Spinal cord (tissue), 10 donors: ENCODE results near the gene VEGFB. TPM values are rescaled to one million over a fixed set of nuclear protein-coding genes. Genes with fewer than 3 reads are reported as not detected.

Experiments used
- DNase-seq, 6 donors: peaks; one replicate each; pipeline versions ENCODE4 v3.0.0 to v3.0.0-alpha.2; 2013 to 2015; ENCODE audit warnings: low spot score in 6 of 6, low read depth in 4 of 6
- H3K27ac ChIP-seq: one replicate; pipeline ENCODE4 v1.5.1; 2013; ENCODE audit warnings: low read depth, low read length, control low read depth
- H3K27me3 ChIP-seq: one replicate; pipeline ENCODE4 v1.6.1; 2013; ENCODE audit warnings: low read length; ENCODE audit not compliant: control insufficient read depth, insufficient read depth
- H3K36me3 ChIP-seq: one replicate; pipeline ENCODE4 v1.6.1; 2013; ENCODE audit warnings: low read length; ENCODE audit not compliant: control insufficient read depth, insufficient read depth
- H3K4me1 ChIP-seq: one replicate; pipeline ENCODE4 v1.6.1; 2013; ENCODE audit warnings: low read length; ENCODE audit not compliant: control insufficient read depth, insufficient read depth
- H3K4me3 ChIP-seq: one replicate; pipeline ENCODE4 v1.5.1; 2013; ENCODE audit warnings: low read depth, low read length, control low read depth
- H3K9me3 ChIP-seq: one replicate; pipeline ENCODE4 v1.6.1; 2013; ENCODE audit warnings: low read length; ENCODE audit not compliant: control insufficient read depth, insufficient read depth
- WGBS: methylation state at CpG from one replicate; pipeline ENCODE4 v1.1.5; 2013; ENCODE audit warnings: missing lambda C conversion rate; ENCODE audit not compliant: insufficient coverage; 5-methylcytosine and 5-hydroxymethylcytosine counted together
- polyA plus RNA-seq, 2 donors: library from polyadenylated mRNA; unstranded; fragments of 120-200 nt; gene quantifications; one replicate each; pipeline ENCODE4 v1.2.1, GENCODE V29; 2013; ENCODE audit not compliant: insufficient read length in 2 of 2
- total RNA-seq, 2 donors: library from RNA; depleted of rRNA in 1 of 2; stranded (reverse); fragments of 120-200 nt in 1 of 2; fragments of >200 nt in 1 of 2; gene quantifications; one replicate each; pipeline versions ENCODE4 v1.2.3 to v1.2.4, GENCODE V29; 2013 to 2014
- donor health status: healthy.

Gene VEGFB
- total and polyA plus RNA-seq, 4 donors = 46.8 to 255 (median 173) TPM

DNA sequence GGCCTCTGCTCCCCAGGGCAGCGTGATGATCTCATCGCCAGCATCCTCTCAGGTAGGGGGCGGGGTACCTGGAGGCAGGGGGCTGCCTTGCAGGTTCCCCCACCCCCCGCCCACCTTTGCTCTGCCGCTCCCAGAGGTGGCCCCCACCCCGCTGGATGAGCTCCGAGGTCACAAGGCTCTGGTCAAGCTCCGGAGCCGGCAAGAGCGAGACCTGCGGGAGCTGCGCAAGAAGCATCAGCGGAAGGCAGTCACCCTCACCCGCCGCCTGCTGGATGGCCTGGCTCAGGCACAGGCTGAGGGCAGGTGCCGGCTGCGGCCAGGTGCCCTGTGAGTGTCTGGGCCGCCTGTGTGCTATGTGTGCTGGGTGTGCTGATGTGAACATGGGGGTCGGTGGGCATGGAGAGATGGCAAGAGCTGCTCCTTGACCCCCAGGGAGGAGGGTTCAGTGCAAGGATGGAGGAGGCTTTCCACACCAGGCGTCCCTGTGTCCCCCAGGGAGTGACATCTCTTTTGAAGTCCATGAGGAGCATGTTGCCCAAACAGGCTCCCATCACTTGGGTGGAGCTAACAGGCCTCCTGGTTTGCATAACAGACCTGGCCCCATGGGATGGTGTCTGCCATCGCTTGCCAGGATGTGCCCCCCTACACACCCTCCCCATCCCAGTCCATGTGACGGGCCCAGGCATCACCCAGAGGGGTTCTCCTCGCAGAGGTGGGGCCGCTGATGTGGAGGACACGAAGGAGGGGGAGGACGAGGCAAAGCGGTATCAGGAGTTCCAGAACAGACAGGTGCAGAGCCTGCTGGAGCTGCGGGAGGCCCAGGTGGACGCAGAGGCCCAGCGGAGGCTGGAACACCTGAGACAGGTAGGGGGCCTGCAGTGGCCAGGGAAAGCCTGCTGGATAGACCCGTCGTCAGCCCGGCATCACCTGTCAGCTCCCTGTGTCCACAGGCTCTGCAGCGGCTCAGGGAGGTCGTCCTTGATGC, 31.1 kb downstream of the VEGFB start:
- no peaks in the 10 kb centered on the region for H3K9me3 ChIP-seq
- peaks cover 73% of the 10 kb centered on the region for H3K36me3 ChIP-seq
- H3K4me1 ChIP-seq = peaks cover 32% of the 10 kb centered on the region
- no peak overlapping the region for H3K27ac ChIP-seq
- no peak overlapping the region for H3K4me3 ChIP-seq
- no peak for DNase-seq
- no peaks in the 10 kb centered on the region for H3K27me3 ChIP-seq
- 94% methylated on average over 35 of the region's 35 CpGs for WGBS

DNA sequence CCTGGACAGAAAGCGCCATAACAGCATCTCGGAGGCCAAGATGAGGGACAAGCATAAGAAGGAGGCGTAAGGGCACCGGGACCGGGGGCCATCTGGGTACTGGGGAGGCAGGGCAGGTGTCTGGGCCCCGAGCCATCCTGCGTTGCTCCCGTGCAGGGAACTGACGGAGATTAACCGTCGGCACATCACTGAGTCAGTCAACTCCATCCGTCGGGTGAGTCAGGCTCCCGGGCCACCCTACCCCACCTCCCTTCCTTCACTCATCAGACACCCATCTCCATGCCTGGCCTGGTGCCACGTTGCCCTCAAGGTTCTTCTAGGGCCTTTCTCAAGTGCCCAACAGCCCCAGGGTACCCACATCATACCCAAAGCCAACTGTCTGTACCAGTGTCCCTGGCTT, 32.0 kb downstream of the VEGFB start:
- Histone ChIP-seq H3K4me3 (no peak overlapping the region), H3K27me3 (no peaks in the 10 kb centered on the region), H3K36me3 (peaks cover 70% of the 10 kb centered on the region), H3K4me1 (peaks cover 36% of the 10 kb centered on the region), H3K9me3 (no peaks in the 10 kb centered on the region), H3K27ac (no peak overlapping the region)
- 91% methylated on average over 12 of the region's 15 CpGs for WGBS
- no peak for DNase-seq

DNA sequence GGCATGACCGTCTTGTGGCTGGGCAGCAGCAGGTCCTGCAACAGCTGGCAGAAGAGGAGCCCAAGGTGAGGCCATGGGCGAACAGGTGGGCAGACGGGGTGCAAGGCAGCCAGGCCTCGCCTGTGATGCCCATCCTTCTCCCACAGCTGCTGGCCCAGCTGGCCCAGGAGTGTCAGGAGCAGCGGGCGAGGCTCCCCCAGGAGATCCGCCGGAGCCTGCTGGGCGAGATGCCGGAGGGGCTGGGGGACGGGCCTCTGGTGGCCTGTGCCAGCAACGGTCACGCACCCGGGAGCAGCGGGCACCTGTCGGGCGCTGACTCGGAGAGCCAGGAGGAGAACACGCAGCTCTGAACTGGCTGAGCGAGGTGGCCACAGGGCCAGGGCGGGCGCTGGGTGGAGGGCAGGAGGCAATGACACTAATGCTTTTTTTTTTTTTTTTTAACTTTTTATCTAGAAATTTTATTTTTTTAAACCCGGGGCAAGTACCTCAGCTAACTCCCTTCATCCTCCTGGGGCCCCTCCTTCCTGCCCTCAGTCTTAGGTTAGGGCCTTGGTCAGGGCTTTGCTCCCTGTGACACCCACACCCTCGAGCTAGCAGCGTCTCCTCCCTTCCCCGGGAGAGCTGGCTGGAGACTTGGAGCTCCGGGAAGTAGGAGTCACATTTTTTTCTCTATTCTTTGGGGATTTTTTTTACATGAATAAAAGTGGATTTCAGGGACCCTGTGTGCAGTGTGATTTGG, 33.0 kb downstream of the VEGFB start:
- H3K9me3 ChIP-seq = no peaks in the 10 kb centered on the region
- no peak overlapping the region for H3K27ac ChIP-seq
- 75% methylated on average over 18 of the region's 27 CpGs for WGBS
- H3K36me3 ChIP-seq = peaks cover 64% of the 10 kb centered on the region
- peaks cover 47% of the 10 kb centered on the region for H3K4me1 ChIP-seq
- no peaks in the 10 kb centered on the region for H3K27me3 ChIP-seq
- no peak for DNase-seq
- H3K4me3 ChIP-seq = no peak overlapping the region

DNA sequence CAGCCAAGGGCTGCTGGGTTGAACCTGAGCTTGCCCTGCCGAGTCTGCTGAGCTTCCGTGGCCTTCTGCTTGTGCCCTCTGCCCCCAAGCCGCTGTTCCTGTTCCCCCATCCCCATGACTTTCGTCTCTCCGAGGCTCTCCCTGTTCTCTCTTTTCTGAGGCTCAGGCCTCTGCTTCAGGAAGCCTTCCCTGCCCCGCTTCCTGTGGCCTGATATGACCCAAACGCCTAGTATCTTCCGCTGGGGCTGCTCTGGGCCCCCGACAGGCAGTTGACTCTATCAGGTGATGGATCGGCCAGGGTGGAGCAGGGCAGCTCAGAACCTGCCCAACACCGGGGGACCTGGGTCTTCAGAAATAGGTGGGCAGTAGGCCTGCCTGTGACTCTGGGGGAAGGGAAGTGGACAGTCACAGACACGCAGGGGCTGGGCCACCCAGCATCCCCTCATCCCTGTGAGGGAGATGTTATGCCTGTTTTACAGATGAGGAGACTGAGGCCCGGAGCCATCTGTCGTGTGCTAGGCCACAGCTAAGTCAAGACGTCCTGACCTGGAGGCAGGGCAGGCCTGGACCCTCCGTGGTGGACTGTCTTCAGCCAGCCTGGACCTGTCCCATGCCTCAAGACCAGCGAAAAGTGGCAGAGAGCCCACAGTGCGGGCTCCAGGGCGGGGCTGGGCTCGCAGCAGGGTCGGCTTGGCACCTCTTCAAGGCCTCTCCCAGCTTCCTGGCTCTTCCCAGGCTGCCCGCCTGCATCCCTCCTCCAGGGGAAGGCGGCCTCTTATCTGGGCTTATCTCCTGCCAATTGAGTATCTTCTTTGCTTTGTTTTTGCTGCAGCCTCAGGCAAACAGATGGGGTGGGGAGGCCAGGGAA, 33.9 kb downstream of the VEGFB start:
- H3K27ac ChIP-seq = peak overlapping the region; percentile 98
- no peaks in the 10 kb centered on the region for H3K9me3 ChIP-seq
- DNase-seq = peak in 1 of 6 donors; percentile 49
- H3K27me3 ChIP-seq = no peaks in the 10 kb centered on the region
- H3K36me3 ChIP-seq = peaks cover 56% of the 10 kb centered on the region
- peaks cover 50% of the 10 kb centered on the region for H3K4me1 ChIP-seq
- 73% methylated on average over 22 of the region's 23 CpGs for WGBS
- H3K4me3 ChIP-seq = peak overlapping the region; percentile 57

DNA sequence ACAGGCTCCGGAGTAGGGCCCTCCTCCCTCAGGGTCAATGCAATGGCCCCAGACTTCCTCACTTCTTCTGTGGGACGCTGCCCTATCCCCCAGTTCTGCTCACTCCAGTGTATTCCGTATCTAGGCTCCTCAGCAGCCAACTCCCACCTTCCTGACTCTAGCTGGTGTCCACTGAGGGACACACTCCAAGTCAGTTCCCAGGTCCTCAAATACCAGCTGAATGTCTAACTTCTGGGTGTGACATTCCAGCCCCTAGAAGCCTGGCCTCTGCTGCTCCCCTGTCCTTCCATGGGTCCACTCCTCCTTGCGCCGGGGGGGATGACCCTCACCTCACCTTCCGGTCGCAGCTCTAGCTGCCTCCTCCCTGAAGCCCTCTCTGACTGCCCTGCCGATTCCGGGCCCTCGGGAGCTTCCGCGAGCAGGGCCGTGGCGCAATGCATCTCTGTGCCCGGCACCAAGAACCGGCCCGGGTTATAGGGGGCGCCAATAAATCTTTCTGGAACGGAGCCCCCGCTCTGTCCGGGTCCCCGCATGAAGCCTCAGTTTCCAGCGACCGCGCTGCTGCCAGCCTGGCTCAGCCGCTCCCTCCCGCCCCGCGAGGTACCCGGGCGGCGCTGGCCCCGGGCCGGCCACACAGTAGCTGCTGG, 34.6 kb downstream of the VEGFB start:
- Histone ChIP-seq H3K36me3 (peaks cover 54% of the 10 kb centered on the region), H3K4me1 (peaks cover 48% of the 10 kb centered on the region), H3K4me3 (peak overlapping the region; percentile 57), H3K27me3 (no peaks in the 10 kb centered on the region), H3K9me3 (no peaks in the 10 kb centered on the region), H3K27ac (peak overlapping the region; percentile 98)
- 2% methylated on average over 34 of the region's 34 CpGs for WGBS
- DNase-seq = no peak

DNA sequence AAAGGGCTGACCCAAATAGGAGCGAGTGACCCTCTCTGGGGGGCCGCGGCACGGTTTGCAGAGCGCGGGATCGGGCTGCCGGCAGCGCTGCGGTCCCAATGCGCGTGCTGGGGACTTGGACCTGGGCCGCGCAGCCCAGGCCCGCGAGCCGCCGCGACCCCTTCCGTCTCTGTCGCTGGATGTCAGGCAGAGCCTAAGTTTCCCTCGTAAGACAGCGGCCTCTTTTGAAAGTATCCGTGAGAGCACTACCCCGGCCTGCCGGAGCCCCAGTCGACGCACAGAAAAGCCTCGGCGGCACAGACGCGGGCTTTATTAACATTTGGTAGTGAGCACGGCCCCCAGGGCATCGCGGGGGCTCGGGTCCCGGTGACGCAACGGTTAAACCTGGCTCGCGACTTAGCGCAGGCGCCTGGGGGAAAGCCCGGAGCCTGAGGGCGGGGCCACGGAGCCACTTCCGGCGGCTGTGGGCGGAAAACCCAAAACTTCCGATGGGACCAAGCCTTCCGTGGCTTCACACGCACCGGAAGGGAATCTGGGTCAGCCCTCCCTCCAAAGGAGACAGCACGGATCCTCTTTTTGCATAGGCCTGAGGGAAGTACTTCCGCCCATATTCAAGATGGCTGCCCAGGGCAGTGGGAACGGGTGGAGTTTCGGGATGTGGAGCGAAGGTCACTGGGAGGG, 35.3 kb downstream of the VEGFB start:
- Histone ChIP-seq H3K27me3 (no peaks in the 10 kb centered on the region), H3K4me3 (peak overlapping the region; percentile 57), H3K4me1 (peaks cover 41% of the 10 kb centered on the region), H3K36me3 (peaks cover 50% of the 10 kb centered on the region), H3K27ac (peak overlapping the region; percentile 98), H3K9me3 (no peaks in the 10 kb centered on the region)
- WGBS = under 1% methylated on average over 58 of the region's 58 CpGs
- DNase-seq = peak; percentile 96 to 100 (median 98)

DNA sequence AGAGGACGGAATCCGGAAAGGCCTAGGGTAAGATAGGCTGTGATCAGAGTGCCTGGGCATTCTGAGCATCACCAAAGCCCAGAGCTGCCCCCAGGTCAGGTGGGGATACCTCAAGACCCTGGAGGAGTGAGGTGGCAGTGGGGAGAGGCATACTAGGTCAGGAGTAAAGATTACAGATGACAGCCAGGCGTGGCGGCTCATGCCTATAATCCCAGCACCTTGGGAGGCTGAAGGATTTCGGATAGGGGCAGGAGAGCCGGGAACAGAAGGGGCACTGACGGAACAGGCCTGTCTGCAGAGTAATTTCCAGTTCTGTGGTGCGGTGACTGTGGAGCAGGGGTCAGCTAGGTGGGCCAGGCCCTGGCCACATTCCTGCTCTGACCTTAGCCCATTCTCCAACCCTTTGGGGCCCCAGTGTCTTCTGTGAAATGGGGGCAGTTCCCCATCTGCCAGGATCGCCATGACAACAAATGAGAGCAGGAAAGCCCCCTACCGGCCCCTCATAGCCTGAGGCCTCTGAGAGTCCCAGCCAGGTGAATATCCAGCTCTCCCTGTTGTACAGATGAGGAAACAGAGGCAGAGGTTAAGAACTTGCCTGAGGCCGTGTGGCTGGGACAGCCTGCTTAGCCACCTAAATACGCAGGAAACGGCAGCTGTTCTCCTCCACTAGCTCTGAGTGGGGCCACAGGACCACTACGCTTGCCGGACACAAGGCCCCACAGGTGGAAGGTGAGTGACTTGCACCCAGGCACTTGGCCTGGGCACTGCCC, 40.8 kb downstream of the VEGFB start:
- WGBS = 86% methylated on average over 14 of the region's 15 CpGs
- Histone ChIP-seq H3K4me1 (peaks cover 20% of the 10 kb centered on the region), H3K27me3 (no peaks in the 10 kb centered on the region), H3K36me3 (peaks cover 61% of the 10 kb centered on the region), H3K9me3 (no peaks in the 10 kb centered on the region), H3K4me3 (no peak overlapping the region), H3K27ac (no peak overlapping the region)
- DNase-seq = no peak

DNA sequence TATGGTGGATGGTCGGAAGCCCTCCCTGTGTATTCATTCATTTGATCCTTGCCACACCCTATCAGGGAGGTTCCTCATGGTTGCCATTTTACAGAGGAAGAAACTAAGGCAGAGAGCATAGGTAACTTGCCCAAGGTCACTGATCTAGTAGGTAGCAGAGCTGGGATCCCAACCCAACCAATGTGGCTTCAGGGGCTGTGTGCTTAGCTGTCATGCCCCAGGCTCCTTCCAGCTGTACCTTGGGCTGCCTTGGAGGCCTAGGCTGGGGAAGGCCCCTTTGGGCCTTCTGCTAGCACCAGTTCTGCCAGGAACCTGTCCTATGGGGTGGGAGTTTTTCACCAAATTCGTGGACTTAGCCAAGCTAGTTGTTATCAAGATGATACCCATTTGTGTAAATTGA, 41.5 kb downstream of the VEGFB start:
- Histone ChIP-seq H3K4me3 (no peak overlapping the region), H3K9me3 (no peaks in the 10 kb centered on the region)
- WGBS = 100% methylated on average over 1 of the region's 2 CpGs

More for the DNA sequence above, 41.5 kb downstream of the VEGFB start:
- Histone ChIP-seq H3K27me3 (no peaks in the 10 kb centered on the region), H3K27ac (no peak overlapping the region), H3K4me1 (peaks cover 14% of the 10 kb centered on the region), H3K36me3 (peaks cover 61% of the 10 kb centered on the region)
- no peak for DNase-seq
